ENCODE measurements around the gene EID2B. TPM values are rescaled to one million over a fixed set of nuclear protein-coding genes. Genes with fewer than 3 reads are reported as not detected.

EID2B gene
- 23.1 TPM for total RNA-seq

DNA sequence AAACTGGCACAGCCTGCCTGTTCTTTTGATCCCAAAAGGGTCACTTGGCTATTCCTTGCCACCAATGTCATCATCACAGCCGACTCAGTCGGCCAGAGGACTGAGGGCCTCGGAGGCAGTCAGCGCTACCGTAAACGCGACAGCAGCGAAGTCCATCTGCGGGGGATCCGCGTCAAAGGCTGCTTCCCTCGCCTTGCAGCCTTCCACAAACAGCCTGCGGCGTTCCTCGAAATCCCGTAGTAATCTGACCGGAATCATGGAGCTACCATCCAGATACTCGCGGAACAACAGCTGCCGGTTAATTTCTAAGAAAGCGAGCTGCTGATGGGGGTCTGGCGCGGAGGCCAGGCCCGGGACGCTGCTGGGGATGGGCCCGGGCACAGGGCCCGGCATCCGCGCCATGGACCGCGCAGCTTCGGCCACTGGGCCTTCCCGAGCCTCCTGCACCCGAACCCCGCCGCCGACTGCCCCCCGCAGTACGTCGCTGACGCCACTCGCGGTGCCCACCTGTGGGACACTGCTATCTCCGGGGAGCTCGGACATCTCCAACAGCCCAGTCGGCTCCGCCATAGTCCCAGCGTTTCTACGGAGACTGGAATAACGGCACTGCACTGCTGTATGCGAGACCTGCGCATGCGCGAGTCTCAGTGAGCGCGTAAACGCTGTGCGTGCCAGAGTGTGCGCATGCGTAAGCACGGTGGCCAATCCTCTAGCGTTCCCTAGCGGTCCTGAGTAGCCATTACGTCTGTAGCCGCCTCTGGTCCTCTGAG lies at the start of gene EID2B:
Gene EID2B (minus strand): TSS at position 620 of the 770 bp plus-strand sequence. CDS start 50 bp downstream, at position 570.

DNA sequence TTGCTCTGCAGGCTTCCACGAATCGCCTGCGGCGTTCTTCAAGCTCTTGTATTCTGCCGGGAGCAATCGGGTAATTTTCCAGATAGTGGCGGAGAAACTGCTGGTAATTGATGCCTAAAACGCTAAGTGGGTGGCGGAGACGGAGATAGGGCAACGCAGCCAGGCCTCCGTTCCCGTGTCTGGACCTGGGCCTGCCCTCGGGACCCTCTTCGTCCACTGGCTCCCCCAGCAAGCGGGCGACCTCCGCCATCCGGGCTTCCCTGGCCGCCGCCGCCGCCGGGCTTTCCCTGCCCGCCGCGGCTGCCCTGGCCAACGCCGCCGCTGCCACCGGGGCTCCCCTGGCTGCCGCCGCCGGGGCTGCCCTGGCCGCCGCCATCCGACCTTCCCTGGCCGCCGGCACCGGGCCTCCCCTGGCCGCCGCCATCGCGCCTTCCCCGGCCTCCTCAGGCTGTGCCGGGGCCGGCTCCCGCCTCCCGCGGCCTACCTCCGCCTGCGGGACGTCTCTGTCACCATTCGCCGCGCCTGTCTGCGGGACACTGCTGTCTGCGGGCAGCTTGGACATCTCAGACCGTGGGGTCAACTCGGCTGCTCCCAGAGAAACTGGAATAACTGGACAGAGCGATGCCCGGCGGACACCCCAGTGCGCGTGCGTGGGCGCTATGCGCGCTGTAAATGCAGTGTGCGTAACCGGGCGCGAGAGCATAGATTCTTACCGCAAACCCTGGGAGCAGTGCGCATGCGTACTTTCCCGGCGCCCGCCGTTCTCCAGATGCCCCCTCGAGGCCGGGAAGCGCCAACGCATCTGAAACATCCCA lies 7.1 kb upstream of the EID2B start, which contains the start of gene EID2:
Gene EID2 (minus strand): TSS at position 644 of the 815 bp plus-strand sequence. CDS start 82 bp downstream, at position 562.

DNA sequence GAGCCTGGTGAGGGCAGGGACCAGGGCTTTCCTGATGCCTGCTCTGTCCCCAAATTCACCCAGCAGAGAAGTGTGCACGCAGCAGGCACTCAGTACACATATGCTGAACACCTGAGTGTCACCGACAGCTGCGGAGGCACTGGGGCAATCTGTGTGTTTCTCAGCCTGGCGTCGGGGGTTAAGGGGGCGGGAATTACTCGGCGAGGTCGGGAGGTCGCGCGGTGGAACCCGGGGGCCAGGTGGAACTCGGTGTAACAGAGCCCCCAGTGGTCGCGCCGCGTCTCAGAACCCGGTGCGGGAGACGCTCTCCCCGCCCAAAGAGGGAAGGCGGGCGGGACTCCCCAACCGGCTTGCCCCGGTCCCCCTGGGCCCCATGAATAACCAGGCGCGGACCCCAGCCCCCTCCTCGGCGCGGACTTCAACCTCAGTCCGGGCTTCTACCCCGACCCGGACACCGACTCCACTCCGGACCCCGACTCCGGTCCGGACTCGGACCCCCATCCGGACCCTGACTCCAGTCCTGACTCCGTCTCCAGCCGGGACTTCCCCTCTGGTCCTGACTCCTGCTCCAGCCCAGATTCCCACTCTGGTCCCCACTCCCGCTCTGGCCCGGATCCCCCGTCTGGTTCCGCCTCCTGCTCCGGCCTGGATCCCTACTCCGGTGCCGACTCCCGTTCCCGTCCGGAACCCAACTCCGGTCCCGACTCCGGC lies 17.7 kb downstream of the EID2B start, which contains the start of gene SELENOV:
Gene SELENOV (plus strand): TSS at position 300 of the 711 bp plus-strand sequence. CDS start 74 bp downstream, at position 374.

GRCh38 chr19:39498798-39499642 lies 33.6 kb downstream of the EID2B start, which contains the start of gene DLL3:
Gene DLL3 (plus strand): TSS chr19:39498947. CDS start chr19:39498975, 28 bp downstream.

Other genes starting within 250 kb of the EID2B start
- not detected for gene IFNL1, start 236.4 kb downstream of the EID2B start, total RNA-seq
- gene LRFN1, start 212.0 kb downstream of the EID2B start, total RNA-seq = 10.6 TPM
- gene GMFG, start 196.8 kb downstream of the EID2B start, total RNA-seq = 3.5 TPM
- gene SAMD4B, start 190.4 kb downstream of the EID2B start, total RNA-seq = 23.1 TPM
- gene PAF1, start 141.7 kb downstream of the EID2B start, total RNA-seq = 31.4 TPM
- 24.5 TPM for gene MED29, start 141.5 kb downstream of the EID2B start, total RNA-seq
- gene ZFP36, start 126.0 kb downstream of the EID2B start, total RNA-seq = 1.8 TPM
- 19.8 TPM for gene PLEKHG2, start 120.2 kb downstream of the EID2B start, total RNA-seq
- 146 TPM for gene RPS16, start 96.9 kb downstream of the EID2B start, total RNA-seq
- 54.4 TPM for gene SUPT5H, start 87.3 kb downstream of the EID2B start, total RNA-seq
- gene TIMM50, start 52.0 kb downstream of the EID2B start, total RNA-seq = 48.9 TPM
- gene DLL3, start 33.9 kb downstream of the EID2B start, total RNA-seq = 17.5 TPM
- not detected for gene SELENOV, start 17.7 kb downstream of the EID2B start, total RNA-seq
- 24.0 TPM for gene EID2, start 7.3 kb upstream of the EID2B start, total RNA-seq
- gene LGALS13, start 69.7 kb upstream of the EID2B start, total RNA-seq = not detected
- not detected for gene LGALS16, start 123.1 kb upstream of the EID2B start, total RNA-seq
- 1.4 TPM for gene LGALS14, start 171.6 kb upstream of the EID2B start, total RNA-seq
- gene CLC, start 205.2 kb upstream of the EID2B start, total RNA-seq = not detected
- gene LEUTX, start 246.0 kb upstream of the EID2B start, total RNA-seq = not detected

Measured in diencephalon (tissue), 1 donor.